GM19452 (cell line): ENCODE measurements around the gene AP3M1.
A peak's percentile ranks its signal among the peaks of the same experiment; 100 is the strongest.
"Not testable (repeated sequence)": the region's sequence is repeated elsewhere in the genome, so short reads cannot be mapped to it uniquely, and the experiment has no call there.

Source experiments
- ATAC-seq: cut with Tn5 transposase; IDR thresholded peaks from one replicate; pipeline ENCODE4 v1.9.1; 2021; ENCODE audit not compliant: unreplicated experiment

The AP3M1 gene, protein sequence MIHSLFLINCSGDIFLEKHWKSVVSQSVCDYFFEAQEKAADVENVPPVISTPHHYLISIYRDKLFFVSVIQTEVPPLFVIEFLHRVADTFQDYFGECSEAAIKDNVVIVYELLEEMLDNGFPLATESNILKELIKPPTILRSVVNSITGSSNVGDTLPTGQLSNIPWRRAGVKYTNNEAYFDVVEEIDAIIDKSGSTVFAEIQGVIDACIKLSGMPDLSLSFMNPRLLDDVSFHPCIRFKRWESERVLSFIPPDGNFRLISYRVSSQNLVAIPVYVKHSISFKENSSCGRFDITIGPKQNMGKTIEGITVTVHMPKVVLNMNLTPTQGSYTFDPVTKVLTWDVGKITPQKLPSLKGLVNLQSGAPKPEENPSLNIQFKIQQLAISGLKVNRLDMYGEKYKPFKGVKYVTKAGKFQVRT

DNA sequence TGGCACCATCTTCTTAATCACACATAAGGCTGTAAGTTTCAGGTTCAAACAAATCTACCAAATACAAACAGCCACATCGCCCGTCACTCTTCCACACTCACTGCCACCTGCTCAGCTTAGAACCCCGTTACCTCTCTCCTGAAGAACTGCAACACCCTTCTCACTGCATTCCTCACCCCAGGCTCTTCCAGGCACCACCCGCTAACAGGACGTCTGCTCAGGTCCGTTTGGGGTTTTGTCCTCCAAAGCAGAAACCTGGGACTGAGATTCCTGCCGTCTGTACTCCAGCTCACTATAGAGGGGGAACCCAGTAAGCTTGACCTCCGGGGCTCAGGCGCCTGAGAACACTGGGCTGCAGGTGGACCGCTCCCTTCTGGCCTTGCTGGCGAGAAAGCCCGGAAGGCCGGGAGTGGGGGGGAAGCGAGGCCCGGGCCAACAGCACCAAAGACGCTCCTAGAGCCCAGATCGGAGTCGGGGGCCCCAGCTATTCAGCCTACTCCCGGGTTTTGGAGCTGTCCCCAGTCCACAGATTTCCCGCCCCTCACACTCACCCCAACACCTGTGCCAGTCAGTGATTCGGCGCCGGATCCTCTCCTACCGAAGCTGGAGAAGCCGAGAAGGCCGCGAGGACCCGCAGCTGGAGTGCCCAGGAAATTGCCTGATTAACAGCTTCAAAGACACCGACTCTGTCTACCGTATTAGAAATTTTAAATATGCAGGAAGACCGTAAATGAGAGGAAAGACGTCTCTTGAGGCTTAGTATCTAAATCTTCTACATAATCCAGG lies at the start of gene AP3M1:
Gene AP3M1, minus strand, starts transcription at position 625 of the 786 bp plus-strand sequence. CDS start 12,449 bp downstream, outside the sequence.
- ATAC-seq: peak; percentile 48

DNA sequence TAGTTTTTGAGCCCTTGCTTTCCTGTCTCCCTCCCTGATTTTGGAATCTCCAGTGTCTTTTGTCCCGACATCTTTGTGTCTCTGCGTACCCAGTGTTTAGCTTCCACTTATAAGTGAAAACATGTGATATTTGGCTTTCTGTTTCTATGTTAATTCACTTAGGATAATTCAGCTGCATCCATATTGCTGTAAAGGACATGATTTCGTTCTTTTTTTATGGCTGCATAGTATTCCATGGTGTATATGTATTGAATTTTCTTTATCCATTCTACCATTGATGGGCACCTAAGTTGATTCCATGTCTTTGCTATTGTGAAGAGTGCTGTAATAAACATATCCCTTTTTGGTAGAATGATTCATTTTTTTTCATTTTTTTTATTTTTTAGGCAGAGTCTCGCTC lies 48.7 kb upstream of the AP3M1 start:
- ATAC-seq: no peak

DNA sequence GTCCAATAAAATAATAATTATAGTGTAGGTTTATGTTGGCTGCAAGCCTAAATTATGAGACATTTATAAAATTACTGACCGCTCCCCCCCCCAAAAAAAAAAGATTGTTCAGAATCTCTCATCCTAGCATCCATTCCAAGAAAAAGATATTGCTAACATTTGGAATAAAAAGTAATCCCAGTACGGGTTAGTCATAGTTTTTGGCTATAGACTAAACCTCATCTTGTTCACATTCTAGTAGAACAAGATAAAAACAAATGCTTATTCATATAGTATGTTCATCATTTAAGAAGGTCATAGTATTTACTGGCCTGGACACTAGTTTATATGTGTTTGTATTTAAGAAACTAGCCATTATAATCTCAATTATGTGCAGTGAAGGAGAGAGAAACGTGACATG lies 44.4 kb upstream of the AP3M1 start:
- no peak for ATAC-seq

DNA sequence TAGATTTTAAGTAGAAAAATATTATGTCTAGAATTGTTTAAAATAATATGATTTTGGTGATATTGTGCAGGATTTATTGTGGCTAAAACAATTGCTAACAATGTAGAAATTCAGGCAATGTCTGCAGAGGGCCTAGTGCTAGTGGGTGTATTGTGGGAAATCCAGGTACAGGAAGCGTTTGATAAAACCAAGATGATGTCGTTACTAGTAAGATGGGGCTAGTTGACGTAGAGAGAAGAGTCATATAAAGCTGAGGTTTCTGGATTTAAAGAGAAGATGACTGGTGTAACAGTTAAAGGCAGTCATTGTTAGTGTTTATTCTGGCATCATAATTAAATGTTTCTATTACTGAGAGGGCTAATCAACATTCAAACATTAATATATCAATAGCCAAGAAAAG lies 43.9 kb upstream of the AP3M1 start:
- ATAC-seq: no peak

DNA sequence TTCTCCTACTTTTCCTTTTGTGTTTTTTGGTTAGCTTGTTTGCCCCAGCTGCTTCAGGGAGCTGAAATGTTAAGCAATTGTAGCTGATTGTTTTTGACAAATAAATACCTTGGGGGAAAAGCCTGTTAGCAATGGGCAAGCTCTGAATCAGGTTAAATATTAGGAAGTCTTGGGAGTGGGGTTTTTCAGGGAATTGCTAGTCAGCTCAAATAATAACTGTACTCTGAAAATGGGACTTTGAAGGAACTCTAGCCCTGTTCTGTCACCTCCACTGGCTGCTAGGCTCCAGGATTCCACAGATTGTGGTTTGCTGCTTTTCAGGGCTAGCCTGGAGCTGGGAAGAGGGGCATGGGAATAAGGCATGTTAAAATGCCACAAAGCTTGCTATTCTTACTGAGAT lies 39.9 kb upstream of the AP3M1 start:
- ATAC-seq: no peak

DNA sequence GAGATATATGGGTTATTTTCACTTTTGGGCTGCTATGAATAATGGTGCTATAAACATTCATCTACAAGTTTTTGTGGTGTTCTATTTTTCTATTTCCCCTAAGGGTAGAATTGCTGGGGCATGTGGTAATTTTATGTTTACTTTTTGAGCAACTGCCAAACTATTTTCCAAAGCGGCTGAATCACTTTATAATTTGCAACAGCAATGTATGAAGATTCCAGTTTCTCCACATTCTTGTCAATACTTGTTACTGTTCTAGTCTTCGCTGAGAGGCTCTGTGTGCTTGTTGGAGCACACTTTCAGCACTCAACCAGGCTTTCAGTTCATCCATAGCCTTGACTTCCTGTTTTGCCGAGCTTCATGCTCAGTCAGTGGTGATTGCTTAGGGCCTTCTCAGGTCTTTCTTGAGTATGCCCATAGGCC lies 39.4 kb upstream of the AP3M1 start:
- no peak for ATAC-seq

DNA sequence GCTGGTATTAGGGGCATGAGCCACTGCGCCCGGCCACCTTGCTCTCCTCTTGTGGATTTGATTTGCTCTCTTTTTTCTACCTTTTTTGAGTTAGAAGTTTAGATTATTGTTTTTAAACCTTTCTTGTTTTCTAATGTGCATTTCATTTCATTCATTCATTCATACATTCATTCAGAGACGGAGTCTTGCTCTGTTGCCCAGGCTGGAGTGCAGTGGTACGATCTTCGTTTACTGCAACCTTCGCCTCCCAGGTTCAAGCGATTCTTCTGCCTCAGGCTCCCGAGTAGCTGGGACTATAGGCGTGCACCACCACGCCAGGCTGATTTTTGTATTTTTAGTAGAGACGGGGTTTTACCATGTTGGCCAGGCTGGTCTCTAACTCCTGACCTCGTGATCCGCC lies 38.0 kb upstream of the AP3M1 start:
- not testable (repeated sequence) for ATAC-seq

DNA sequence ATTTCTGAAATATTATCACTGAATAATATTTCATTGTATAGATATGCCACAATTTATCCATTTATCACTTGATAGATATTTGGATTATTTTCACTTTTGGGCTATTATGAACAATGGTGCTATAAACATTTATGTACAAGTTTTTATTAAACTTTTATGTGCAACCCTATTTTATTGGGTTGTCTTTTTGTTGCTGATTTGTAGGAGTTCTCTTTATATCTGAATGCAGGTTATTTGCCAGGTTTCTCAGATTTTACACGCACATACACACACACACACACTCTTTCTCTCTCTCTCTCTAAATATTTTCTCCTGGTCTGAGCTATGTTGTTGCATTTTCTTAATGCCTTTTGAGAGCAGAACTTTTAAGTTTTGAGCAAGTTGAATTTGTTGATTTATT lies 36.6 kb upstream of the AP3M1 start:
- no peak for ATAC-seq

DNA sequence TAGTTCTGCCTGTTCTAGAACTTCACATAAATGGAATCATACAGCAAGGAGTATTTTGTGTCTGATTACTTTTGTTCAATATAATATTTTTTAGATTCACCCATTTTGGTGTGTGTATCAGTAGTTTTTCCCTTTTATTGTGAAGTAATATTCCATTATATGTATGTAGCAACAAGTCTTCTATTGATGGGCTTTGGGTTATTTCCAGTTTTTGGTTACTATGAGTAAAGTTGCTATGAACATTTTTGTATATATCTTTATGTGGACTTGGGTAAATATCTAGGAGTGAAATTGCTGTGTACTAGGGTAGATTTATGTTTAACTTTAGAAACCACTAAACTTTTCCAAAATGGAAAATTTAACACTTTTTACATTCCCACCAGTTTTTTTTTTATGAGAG lies 36.0 kb upstream of the AP3M1 start:
- ATAC-seq: no peak

DNA sequence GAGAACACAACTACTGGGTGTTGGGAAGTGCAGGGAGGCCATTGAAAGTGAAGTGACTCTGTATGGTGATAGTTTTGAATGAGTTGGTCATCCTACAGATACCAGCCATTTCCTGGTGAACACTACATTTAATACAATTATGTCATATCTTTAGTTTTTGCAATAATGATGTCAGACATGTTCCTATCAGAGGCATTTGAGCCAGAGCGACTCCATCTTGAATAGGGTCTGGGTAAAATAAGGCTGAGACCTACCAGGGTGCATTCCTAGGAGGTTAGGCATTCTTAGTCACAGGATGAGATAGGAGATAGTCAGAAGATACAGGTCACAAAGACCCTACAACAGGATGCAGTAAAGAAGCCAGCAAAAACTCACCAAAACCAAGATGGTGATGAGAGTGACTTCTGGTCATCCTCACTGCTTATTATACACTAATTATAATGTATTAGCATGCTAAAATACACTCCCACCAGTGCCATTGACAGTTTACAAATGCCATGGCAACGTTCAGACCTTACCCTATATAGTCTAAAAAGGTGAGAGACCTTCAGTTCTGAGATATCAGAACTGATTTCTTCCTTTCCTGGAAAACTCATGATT lies 28.6 kb upstream of the AP3M1 start:
- no peak for ATAC-seq

DNA sequence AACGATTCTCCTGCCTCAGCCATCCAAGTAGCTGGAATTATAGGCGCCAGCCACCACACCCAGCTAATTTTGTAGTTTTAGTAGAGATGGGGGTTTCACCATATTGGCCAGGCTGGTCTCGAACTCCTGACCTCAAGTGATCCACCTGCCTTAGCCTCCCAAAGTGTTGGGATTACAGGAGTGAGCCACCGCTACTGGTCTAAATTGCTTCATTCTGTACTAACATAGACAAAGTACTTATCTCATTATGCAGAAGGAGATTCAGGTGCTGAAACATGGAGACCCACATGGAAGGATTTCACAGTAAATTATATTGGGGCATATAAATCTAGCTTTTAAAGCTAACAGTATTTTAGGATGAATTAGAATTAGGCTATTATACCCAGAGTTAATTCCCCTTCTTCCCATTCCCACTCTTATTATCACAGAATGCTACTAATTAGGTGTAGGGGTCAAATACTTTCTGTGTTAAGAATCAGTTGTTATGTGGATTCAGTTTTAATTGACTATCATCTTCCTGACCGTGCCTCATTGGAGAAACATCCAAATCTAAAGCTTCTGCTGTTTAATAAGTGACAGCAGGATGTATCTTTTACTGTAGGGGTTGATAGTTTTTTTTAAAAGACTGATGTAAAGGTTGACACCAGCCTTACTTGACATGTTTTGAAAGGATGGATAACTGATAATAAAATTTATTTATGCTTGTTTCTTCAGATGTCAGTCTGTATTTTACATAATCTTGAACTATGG lies 27.6 kb upstream of the AP3M1 start:
- no peak for ATAC-seq

DNA sequence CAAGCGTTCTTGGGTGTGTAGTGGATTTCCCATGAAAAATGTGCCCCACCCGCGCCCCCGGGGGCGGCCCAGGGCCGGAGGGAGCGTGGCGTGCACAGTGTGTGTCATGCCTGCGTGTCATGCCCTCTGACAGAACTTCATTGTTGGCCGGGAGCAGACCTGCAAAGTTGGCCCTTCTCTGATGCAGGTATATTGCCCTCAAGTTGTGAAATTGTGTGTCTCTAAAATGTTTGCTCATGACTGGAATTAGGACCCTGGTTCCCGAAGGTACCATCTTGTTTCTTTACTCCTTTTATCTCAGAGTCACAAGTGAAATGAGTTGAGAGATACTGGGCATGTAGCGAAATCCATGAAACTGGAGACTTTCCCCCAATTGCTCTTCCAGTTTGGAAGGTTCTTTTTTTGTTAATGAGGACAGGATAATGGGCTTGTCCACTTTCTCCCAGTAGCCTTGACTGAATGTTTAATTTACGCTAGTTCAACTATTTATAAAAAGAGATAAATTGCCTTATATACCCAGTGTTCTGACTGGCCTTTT lies 26.6 kb upstream of the AP3M1 start:
- ATAC-seq: no peak

DNA sequence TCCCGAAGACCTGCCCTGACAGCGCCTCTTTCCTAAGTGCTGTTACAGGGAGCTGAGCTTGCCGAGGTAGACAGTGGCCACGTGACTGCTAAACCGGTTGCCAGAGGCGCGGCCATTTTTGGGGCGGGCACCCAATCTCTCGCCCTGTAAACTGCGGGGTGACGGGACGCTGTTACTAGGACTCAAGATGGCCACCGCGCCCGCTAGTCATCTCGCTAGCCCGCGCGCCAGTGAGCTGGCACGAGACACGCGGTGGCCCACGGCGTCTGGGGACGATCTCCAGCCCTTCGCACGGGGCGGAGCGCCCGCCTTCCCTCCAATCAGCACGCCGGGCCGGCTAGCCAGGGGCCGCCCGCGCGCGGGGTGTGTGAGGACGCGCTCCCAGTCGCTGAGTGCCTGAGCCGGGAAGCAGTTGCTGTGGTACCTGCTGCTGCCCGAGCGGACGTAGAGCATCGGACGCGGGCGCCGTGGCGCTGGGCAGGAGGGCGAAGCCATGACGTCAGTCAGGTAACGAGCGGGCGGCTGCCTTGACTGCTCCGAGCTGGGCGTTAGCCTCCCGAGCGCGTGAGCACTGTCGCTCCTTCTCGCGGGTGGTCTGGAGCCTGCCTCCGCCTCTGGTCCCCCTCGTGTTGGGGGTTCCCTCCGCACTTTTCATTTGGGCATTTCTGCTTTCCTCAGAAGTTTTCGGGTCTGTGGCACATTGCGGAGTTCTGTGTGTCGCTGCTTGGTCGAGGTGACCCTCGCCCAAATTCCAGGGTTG lies 25.9 kb upstream of the AP3M1 start:
- ATAC-seq: peak; percentile 95

DNA sequence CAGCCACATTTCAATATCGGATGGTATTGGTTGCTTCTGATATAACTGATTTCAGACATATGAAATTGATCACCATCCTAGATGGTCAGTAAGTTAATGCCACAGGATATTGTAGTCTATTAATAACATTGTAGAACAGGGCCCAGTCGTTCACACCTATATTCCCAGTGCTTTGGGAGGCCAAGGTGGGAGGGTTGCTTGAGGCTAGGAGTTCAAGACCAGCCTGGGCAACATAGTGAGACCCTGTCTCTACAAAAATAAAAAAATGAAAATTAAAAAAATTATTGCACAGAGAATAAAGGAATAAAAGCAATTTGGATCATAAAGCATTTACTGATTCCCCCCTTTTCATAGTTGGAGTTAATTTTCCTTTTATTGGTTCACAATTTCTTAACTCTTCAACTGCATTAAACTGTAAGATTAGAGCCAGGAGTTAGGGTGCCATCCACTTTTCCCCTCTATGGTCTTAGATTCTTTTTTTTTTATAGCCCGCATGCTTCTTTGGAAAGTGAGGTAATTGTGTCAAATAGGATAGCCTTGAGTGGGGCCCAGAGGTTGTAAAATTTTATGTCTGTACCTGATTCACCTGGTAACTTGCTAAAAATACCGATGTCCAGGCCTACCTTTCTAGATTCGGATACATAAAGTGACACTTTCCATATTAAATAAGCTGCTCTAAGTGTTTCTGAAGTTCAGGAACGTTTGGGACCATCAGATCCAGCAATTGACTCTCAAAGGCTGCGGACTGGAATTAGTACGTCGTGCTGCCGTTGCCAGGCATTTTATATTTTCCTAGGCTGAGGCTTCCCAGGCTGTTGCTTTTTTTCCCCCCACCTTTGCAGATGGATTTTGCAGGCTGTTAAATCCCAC lies 25.1 kb upstream of the AP3M1 start:
- no peak for ATAC-seq

DNA sequence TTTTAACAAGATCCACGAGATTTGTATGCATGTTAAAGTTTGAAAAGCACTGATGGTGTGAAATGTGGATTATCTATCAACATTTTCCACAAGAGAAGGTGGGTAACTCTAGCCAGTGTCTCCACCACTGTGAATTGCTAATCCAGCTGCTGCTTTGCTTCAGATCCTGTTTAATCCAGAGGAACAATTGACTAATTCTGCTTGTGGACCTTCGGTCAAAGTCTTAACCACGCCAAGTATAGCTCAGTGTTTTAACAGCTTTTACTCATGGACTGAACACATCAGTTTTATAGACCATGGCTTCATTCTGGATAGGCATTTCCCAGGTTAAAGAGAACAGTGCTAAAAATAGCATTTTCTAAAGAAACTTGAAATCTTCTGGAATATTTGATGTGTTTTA lies 23.9 kb upstream of the AP3M1 start:
- no peak for ATAC-seq

DNA sequence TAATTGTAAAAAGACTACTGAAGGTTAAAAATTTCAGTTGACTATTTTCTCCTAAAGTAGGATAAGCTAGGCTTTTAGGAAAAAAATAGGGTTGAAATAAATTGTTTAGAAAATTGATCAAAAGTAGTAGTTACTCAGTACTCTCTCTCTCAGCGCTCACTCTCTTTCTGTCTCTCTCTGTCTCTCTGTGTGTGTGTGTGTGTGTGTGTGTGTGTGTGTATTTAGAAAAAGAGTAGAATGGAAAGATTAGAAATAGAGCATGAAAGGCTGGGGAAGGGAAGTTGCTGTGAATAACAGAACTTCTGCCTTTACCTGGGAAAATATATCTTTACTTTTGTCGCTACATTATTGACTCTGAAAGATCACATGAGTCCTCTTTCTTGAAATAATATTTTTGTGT lies 21.0 kb upstream of the AP3M1 start:
- no peak for ATAC-seq

DNA sequence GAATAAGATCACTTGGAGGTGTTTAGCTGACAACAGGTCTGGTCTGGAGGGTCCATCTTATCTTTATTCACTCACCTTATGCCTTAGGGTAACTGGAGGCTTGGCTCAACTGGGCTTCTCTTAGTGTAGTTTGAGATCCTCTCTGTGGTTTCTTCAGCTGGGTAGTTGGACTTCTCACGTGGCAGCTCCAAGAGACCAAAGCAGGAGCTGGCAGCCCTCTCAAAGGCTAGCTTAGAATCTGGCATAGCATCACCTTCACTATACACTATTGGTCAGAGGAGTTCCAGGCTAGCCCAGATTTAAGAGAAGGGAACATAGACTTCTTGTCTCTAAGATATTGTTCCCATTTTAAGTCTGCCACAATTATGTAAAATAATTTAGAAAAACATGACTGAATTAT lies 16.8 kb upstream of the AP3M1 start:
- no peak for ATAC-seq

DNA sequence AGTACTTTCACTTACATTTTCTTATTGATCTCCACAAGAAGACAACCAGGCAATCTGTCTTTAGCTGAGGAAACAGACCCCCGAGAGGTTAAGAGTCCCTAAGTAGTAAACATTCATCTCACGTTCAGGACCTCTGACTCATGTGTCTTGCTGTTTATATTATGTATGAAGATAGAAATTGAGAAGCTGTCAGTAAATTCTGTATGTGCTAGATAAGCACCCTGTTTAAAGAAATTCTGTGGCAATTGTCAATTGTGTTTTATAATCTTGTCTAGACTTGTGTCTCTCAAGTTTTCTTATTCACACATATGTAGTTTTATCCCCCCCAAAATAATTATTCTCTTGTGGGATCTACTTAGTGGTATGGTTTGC lies 14.9 kb upstream of the AP3M1 start:
- ATAC-seq: no peak
